Measurements from ENCODE around the gene TMEM54.

TMEM54 gene

GRCh38 chr1:32890516-32891240 is 10.5 kb downstream of the TMEM54 start:
- no peak overlapping the region for H3K4me3 ChIP-seq (replicated peaks; ENCODE audit: low read depth, low read length)
- DNase-seq (ENCODE audit: low read depth): no peak
- TF ChIP-seq CTCF (IDR thresholded peaks at IDR 0.05; ENCODE audit: low read length, missing control alignments): no peak

GRCh38 chr1:32889731-32890278 is 11.4 kb downstream of the TMEM54 start:
- no peak for TF ChIP-seq CTCF (IDR thresholded peaks at IDR 0.05; ENCODE audit: low read length, missing control alignments)
- DNase-seq (ENCODE audit: low read depth): no peak
- H3K4me3 ChIP-seq (replicated peaks; ENCODE audit: low read depth, low read length): no peak overlapping the region

- TF ChIP-seq CTCF (IDR thresholded peaks at IDR 0.05; ENCODE audit: low read length, missing control alignments): no peak
- H3K4me3 ChIP-seq (replicated peaks; ENCODE audit: low read depth, low read length): no peak overlapping the region
- no peak for DNase-seq (ENCODE audit: low read depth)
Measured at GRCh38 chr1:32888677-32889420, 12.3 kb downstream of the TMEM54 start.

DNA sequence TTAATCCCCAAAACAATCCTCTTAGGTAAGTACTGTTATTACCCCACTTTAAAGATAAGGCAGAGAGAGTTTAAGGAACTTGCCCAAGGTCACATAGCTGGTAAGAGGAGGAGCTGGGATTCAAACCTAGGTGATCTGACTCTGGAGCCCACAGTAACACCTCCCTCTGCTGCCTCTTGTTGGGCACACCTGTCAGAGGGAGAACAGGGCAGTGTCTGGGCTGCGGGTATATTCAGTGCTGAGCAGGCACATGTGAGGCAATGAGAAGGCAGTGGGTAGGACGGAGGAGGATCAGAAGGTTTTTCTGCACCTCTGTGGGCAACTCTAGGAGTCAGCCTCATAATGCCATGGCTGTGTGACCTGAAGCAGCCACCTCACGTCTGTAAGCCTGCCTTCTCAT is 13.1 kb downstream of the TMEM54 start:
- no peak overlapping the region for H3K4me3 ChIP-seq (replicated peaks; ENCODE audit: low read depth, low read length)
- no peak for DNase-seq (ENCODE audit: low read depth)
- no peak for TF ChIP-seq CTCF (IDR thresholded peaks at IDR 0.05; ENCODE audit: low read length, missing control alignments)

GRCh38 chr1:32887623-32888022 is 13.6 kb downstream of the TMEM54 start:
- no peak for TF ChIP-seq CTCF (IDR thresholded peaks at IDR 0.05; ENCODE audit: low read length, missing control alignments)
- DNase-seq (ENCODE audit: low read depth): no peak
- H3K4me3 ChIP-seq (replicated peaks; ENCODE audit: low read depth, low read length): no peak overlapping the region

DNA sequence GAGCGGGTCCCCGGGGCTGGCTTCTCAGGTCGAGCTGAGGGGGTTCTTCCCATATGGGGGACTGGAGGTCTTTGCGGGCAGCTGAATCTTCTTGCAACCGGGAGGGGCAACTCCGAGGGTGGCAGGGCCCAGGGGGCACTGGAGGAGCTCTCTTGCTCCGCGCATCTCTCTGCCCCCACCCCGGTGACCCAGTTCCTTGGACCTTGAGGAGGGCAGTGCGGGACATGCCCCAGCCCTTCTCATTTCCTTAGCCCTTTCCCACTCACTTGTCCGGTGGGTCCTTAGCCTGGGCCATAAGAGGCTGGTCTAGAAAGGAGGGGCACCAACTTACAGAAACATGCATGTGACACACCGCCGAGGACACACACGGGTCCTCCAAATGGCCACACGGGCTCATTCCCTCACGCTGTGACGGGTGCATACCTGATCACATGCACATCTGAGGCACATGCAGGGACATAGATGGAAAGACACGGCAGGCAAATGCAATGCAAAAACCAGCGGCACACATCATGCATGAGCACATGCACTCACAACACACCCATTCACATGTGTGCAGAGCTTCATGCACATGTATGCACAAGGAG is 14.3 kb downstream of the TMEM54 start:
- H3K4me3 ChIP-seq (replicated peaks; ENCODE audit: low read depth, low read length): no peak overlapping the region
- no peak for TF ChIP-seq CTCF (IDR thresholded peaks at IDR 0.05; ENCODE audit: low read length, missing control alignments)
- DNase-seq (ENCODE audit: low read depth): no peak
